Cardiac septum (tissue), 1 donor: ENCODE data around the gene MICU1. TPM values are rescaled to one million over a fixed set of nuclear protein-coding genes. Genes with fewer than 3 reads are reported as not detected.
"Not testable (repeated sequence)": the region's sequence is repeated elsewhere in the genome, so short reads cannot be mapped to it uniquely, and the experiment has no call there.

ENCODE experiments used
- DNase-seq: peaks from one replicate; pipeline ENCODE4 v3.0.0-alpha.2; 2020; ENCODE audit warnings: low spot score
- intact Hi-C: fragments of 100-400 bp; cut with DNase I; formaldehyde crosslinking; loops from one replicate; pipeline ENCODE4 v1.14.0; 2022
- total RNA-seq: library from RNA; stranded (reverse); fragmentation: NEBNext Ultra II Directional; extraction: Animal tissue kit (Norgen Biotek cat#: 25700); gene quantifications from one replicate; pipeline ENCODE4 v1.2.1, GENCODE V29; 2021
- donor health status: DM: no; HTN: no; CAD: no.

The MICU1 gene
- total RNA-seq, 1 donor from 2014 or later = 43.2 TPM

- no peak for DNase-seq
- intact Hi-C loops = loop anchor here (2.0 to 10.0 kb wide), 2 partner anchors 470 to 790 kb away; no protein-coding TSS in a partner anchor
Observed at GRCh38 chr10:72365106-72365895, 260.6 kb downstream of the MICU1 start.

GRCh38 chr10:72364239-72364777 is 261.6 kb downstream of the MICU1 start:
- DNase-seq = peak; percentile 95
- intact Hi-C loops = loop anchor here (2.0 to 10.0 kb wide), 4 partner anchors 328 to 790 kb away; partner anchors contain the start of gene MCU

GRCh38 chr10:72356987-72357386 is 268.9 kb downstream of the MICU1 start:
- intact Hi-C loops = no loop called here
- DNase-seq = no peak

GRCh38 chr10:72356115-72356514 is 269.8 kb downstream of the MICU1 start:
- intact Hi-C loops = no loop called here
- no peak for DNase-seq

DNA sequence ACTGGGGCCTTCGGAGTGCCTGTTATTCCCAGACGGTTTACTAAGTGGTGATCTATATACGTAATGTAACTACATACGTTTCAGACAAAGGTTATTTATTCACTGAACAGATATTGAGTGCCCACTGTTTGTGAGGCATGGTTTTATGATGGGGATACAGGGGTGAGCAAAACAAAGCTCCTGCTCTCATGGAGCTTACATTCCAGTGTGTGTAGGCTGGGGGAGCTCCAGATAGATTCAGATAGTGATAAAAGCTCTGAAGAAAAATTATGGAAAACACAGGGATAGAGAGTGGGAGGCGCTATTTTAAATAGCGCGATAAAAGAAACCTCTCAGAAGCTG is 270.7 kb downstream of the MICU1 start:
- no peak for DNase-seq
- intact Hi-C loops = no loop called here

- intact Hi-C loops = no loop called here
- peak; percentile 95 for DNase-seq
Observed at GRCh38 chr10:72354356-72355213, 271.3 kb downstream of the MICU1 start, which contains the start of gene DNAJB12. DNAJB12 (minus strand) TSS chr10:72354919; CDS start chr10:72354897, 22 bp downstream.

GRCh38 chr10:72353965-72354355 is 271.9 kb downstream of the MICU1 start:
- intact Hi-C loops = no loop called here
- no peak for DNase-seq

- no peak for DNase-seq
- intact Hi-C loops = no loop called here
Observed at GRCh38 chr10:72353028-72353964, 272.6 kb downstream of the MICU1 start.

DNA sequence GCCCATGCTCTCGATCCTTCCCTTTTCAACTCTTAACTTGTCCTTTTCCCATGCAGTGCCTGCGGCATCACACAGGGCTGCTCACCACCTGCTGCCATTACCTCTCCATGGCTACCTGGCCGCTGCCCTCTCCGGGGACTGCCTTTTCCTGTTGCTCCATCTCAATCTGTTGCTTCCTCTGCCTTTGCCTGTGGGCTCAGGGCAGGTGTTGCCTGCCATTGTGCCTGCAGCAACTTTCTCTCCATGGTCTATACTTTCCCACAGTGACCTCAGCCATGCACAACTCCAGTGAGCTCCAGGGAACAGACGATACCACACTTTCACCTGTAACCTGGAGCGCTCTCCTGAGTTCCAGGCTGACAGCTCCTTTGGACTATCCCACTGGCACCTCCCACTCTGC is 274.4 kb downstream of the MICU1 start:
- no peak for DNase-seq
- intact Hi-C loops = no loop called here

DNA sequence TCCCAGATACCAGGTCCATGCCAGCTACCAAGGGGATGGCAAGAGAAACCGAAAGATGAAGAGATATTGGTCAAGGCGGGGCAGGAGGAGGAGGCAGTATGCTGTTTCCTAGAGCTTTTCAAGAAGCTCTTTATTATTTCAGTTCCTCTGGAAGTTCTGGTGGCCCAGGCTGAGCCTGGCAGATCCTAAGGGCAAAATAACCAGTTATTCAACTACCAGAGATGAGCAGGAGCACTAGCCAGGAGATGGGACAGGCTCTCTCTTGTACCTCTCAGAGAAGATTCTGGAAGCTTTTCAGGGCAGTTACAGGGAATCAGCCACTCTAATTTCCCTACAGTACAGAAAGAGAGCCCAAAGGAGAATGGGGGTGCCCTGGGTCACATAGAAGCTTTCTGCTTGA is 276.4 kb downstream of the MICU1 start:
- intact Hi-C loops = no loop called here
- no peak for DNase-seq

DNA sequence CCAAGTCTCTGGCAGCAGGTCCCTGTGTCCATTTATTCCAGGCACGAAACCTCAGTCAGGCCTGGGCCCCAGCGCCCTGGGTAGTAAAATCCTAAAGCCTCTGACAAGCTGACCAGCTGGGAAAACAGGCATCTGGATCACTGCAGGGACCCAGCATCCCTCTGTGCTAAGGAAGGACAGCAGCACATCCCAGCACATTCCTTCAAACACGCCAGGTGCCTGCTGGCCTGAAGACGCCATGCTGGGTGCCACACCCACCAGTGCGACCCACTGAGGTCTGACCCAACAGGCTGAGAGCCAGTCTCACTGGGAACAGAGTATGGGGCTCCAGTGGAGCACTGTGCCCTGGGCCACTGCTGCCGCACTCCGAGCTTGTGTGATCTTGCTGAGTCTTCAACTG is 277.6 kb downstream of the MICU1 start:
- no peak for DNase-seq
- intact Hi-C loops = no loop called here

DNA sequence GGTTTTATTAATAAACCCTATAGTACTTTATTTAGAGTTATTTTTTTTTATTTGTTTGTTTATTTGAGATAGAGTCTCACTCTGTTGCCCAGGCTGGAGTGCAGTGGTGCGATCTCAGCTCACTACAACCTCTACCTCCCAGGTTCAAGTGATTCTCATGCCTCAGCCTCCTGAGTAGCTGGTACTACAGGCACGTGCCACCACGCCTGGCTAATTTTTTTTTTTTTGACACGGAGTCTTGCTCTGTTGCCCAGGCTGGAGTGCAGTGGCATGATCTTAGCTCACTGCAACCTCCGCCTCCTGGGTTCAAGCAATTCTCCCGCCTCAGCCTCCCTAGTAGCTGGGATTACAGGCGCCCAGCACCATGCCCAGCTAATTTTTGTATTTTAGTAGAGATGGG is 279.8 kb downstream of the MICU1 start:
- DNase-seq, intact Hi-C loops: not testable (repeated sequence)

GRCh38 chr10:72344932-72345331 is 280.9 kb downstream of the MICU1 start:
- no peak for DNase-seq

DNA sequence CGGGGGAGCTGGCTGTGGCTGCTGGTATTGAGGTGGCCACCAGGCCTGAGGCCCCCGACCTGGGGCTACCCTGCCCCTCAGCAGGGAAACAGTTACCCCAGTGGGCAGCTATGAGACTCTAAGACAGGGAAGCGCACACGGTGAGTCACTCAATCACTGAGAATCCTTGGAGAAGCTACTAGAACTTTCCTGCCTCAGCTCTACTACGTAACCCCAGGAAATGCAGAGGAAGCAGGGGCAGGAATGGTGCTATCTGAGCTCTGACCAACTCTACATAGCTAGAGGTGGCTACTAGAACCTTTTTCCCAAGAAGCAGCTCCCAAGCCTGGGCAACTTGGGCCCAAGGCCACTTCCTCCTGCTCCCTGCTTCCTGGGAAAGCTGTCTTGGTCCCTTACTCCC is 283.0 kb downstream of the MICU1 start:
- intact Hi-C loops = no loop called here
- no peak for DNase-seq

More at GRCh38 chr10:72344932-72345331, 280.9 kb downstream of the MICU1 start:
- intact Hi-C loops = no loop called here

- peak; percentile 89 for DNase-seq
- intact Hi-C loops = no loop called here
Observed at GRCh38 chr10:72340510-72341261, 285.2 kb downstream of the MICU1 start.

DNA sequence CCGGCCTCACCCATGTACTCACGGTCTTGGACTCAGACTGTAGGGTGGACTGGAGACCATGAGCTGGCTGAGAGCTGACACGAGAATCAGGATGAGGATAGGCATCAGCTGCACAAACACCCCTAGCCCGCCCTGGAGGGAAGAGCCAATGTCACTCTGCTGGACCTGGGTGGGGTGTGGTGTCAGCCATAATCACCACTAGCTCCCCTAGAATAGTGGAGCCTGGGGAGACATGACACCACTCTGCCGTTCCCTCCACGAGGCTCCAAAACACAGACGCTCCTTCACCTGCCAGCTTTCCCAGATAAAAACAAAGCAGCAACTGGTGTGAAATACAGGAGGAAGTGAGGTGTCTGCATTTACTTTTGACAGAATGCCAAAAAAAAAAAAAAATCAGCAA is 287.7 kb downstream of the MICU1 start:
- DNase-seq = no peak
- intact Hi-C loops = loop anchor here (10.0 kb wide), 1 partner anchor 443 kb away; no protein-coding TSS in a partner anchor

DNA sequence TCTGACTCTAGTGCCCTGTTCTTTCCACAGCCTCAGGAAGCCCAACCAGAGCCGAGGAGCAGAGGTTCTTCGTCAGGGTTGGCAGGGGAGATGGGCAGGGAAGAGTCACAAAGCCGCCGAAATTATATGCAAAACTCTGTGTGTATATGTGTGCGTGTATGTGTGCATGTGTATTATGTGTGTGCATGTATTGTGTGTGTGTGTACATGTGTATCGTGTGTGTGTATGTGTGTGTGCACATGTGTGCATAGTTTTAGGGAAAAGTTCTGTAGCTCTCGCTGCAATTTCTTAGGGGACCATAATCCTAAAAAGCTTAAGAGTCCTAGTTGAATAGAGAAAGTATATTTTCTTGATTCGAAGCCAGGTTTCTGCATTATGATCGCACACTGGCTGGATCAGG is 288.2 kb downstream of the MICU1 start:
- DNase-seq = no peak
- intact Hi-C loops = loop anchor here (2.0 to 10.0 kb wide), 3 partner anchors 205 to 443 kb away; no protein-coding TSS in a partner anchor

DNA sequence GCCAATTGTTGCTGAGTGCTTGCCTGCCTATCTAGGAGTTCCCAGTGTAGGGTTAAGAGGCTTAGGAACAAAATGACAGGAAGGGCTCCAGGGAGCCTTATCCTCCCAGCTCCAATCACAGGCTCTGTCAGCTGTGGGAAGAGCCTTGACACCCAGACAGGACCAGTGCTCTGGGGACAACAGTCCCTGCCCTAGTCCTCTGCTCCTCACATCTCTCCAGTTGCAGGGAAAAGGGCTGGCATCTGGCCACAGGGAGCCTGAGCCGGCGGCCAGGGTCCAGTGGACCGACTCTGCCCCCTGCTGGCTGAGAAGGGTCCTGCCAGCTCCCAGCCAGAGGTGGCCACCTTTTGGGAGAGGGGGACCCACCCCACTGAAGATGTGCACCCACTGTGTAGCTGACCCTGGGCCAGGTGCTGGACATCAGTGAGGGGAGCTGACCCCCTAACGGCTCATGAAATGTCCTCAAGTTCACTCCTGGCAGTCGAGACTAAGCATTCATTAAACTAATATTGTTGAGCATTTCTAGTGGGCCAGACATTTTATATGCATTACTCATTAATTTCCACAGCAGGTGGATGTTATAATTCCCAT is 288.7 kb downstream of the MICU1 start:
- peak; percentile 94 for DNase-seq
- intact Hi-C loops = loop anchor here (2.0 to 10.0 kb wide), 3 partner anchors 204 to 442 kb away; no protein-coding TSS in a partner anchor
